Liver (tissue), 3 donors: ENCODE results near the gene ERMN.

ENCODE experiments used
- ATF3 ChIP-seq: IDR thresholded peaks from 2 replicates; pipeline ENCODE4 v1.6.1; 2016; ENCODE audit warnings: antibody characterized with exemption
- CTCF ChIP-seq: fragments of 150-350 bp; IDR thresholded peaks from 2 replicates; pipeline ENCODE4 v1.5.1; 2017; ENCODE audit warnings: improper control_type of control experiment, low read depth, low read length; ENCODE audit not compliant: missing input control
- GABPA ChIP-seq, 2 donors: IDR thresholded peaks in 1 of 2; conservative IDR thresholded peaks in 1 of 2; 2 replicates each; pipeline ENCODE4 v1.6.1; 2016; ENCODE audit warnings: antibody characterized with exemption in 2 of 2, mild to moderate bottlenecking in 1 of 2, moderate library complexity in 1 of 2
- JUND ChIP-seq, 2 donors: IDR thresholded peaks; 2 replicates each; pipeline ENCODE4 v1.6.1; 2016; ENCODE audit warnings: antibody characterized with exemption in 2 of 2
- MAX ChIP-seq: IDR thresholded peaks from 2 replicates; pipeline ENCODE4 v1.6.1; 2016; ENCODE audit warnings: antibody characterized with exemption
- REST ChIP-seq: IDR thresholded peaks from 2 replicates; pipeline ENCODE4 v1.6.1; 2016; ENCODE audit warnings: antibody characterized with exemption, mild to moderate bottlenecking
- TAF1 ChIP-seq: conservative IDR thresholded peaks from 2 replicates; pipeline ENCODE4 v1.6.1; 2016; ENCODE audit warnings: antibody characterized with exemption, mild to moderate bottlenecking
- YY1 ChIP-seq: IDR thresholded peaks from 2 replicates; pipeline ENCODE4 v1.6.1; 2016; ENCODE audit warnings: antibody characterized with exemption, mild to moderate bottlenecking
- ZBTB33 ChIP-seq: IDR thresholded peaks from 2 replicates; pipeline ENCODE4 v1.6.1; 2016; ENCODE audit warnings: antibody characterized with exemption
- donor health status: healthy.
- donor health status: healthy.

- no peak for TF ChIP-seq ATF3
- no peak for TF ChIP-seq JUND (IDR thresholded peaks at IDR 0.05)
- no peak for TF ChIP-seq CTCF
- TF ChIP-seq YY1 = no peak
- TF ChIP-seq REST = no peak
- TF ChIP-seq TAF1 = no peak
- no peak for TF ChIP-seq GABPA (IDR thresholded peaks at IDR 0.05 in 1 of 2, conservative IDR thresholded peaks at IDR 0.05 in 1 of 2)
- TF ChIP-seq ZBTB33 = no peak
- TF ChIP-seq MAX = no peak
These were observed 4.2 kb downstream of the ERMN start for GRCh38 chr2:157321466-157321865.
